Measurements from ENCODE around the gene CD99L2. TPM values are rescaled to one million over a fixed set of nuclear protein-coding genes. Genes with fewer than 3 reads are reported as not detected.

The CD99L2 gene
- total and polyA plus RNA-seq, 5 experiments from 2014 or later: 13.5 to 17.0 (median 14.6) TPM

GRCh38 chrX:150762258-150763165 is 136.0 kb downstream of the CD99L2 start:
- H3K27me3 Mint-ChIP-seq: no peaks in the 10 kb centered on the region
- no peak overlapping the region for H3K4me3 Mint-ChIP-seq
- POLR2A ChIA-PET: no interaction called here
- ATAC-seq (no peak), DNase-seq (no peak)
- no peaks in the 10 kb centered on the region for H3K9me3 Mint-ChIP-seq
- H3K27ac Mint-ChIP-seq: peak overlapping the region in 1 of 10 donors; percentile 49
- peaks cover 0 to 40% (median 0%) of the 10 kb centered on the region in 3 donors for H3K36me3 Mint-ChIP-seq
- no peaks in the 10 kb centered on the region for H3K4me1 Mint-ChIP-seq

- Mint-ChIP-seq H3K4me3 (no peak overlapping the region), H3K27ac (peak overlapping the region in 1 of 10 donors; percentile 49), H3K9me3 (no peaks in the 10 kb centered on the region), H3K36me3 (peaks cover 0 to 43% (median 0%) of the 10 kb centered on the region in 3 donors), H3K27me3 (no peaks in the 10 kb centered on the region), H3K4me1 (no peaks in the 10 kb centered on the region)
- DNase-seq (no peak), ATAC-seq (no peak)
- POLR2A ChIA-PET: no interaction called here
These were observed 136.7 kb downstream of the CD99L2 start for GRCh38 chrX:150761819-150762216.

GRCh38 chrX:150761176-150761818 is 137.2 kb downstream of the CD99L2 start:
- no peak overlapping the region for H3K4me3 Mint-ChIP-seq
- ATAC-seq: no peak
- POLR2A ChIA-PET: interaction anchor here (0.7 kb wide), 1 partner anchor 15 kb away, joined by 3 read pairs; no protein-coding TSS in a partner anchor

GRCh38 chrX:150759568-150760416 is 138.7 kb downstream of the CD99L2 start:
- Mint-ChIP-seq H3K36me3 (peaks cover 0 to 51% (median 2%) of the 10 kb centered on the region in 3 donors), H3K27ac (peak overlapping the region in 2 of 10 donors; percentile 11 to 44), H3K4me3 (no peak overlapping the region), H3K4me1 (peaks cover 0 to 8% (median 0%) of the 10 kb centered on the region in 4 donors), H3K9me3 (no peaks in the 10 kb centered on the region), H3K27me3 (no peaks in the 10 kb centered on the region)
- ATAC-seq (no peak), DNase-seq (no peak)
- POLR2A ChIA-PET: no interaction called here

More at GRCh38 chrX:150761176-150761818, 137.2 kb downstream of the CD99L2 start:
- no peaks in the 10 kb centered on the region for H3K9me3 Mint-ChIP-seq
- no peaks in the 10 kb centered on the region for H3K27me3 Mint-ChIP-seq
- H3K36me3 Mint-ChIP-seq: peaks cover 0 to 43% (median 0%) of the 10 kb centered on the region in 3 donors
- no peaks in the 10 kb centered on the region for H3K4me1 Mint-ChIP-seq
- no peak for DNase-seq
- H3K27ac Mint-ChIP-seq: peak overlapping the region in 2 of 10 donors; percentile 25 to 52

GRCh38 chrX:150757371-150757770 is 141.1 kb downstream of the CD99L2 start:
- Mint-ChIP-seq H3K4me1 (peaks cover 0 to 8% (median 0%) of the 10 kb centered on the region in 4 donors), H3K4me3 (no peak overlapping the region), H3K27ac (peak overlapping the region in 1 of 10 donors; percentile 25), H3K9me3 (no peaks in the 10 kb centered on the region), H3K27me3 (no peaks in the 10 kb centered on the region), H3K36me3 (peaks cover 0 to 53% (median 2%) of the 10 kb centered on the region in 3 donors)
- POLR2A ChIA-PET: no interaction called here
- ATAC-seq (no peak), DNase-seq (no peak)

- Mint-ChIP-seq H3K9me3 (no peaks in the 10 kb centered on the region), H3K4me1 (peaks cover 0 to 8% (median 2%) of the 10 kb centered on the region in 4 donors), H3K27ac (peak overlapping the region in 1 of 10 donors; percentile 4), H3K36me3 (peaks cover 0 to 74% (median 5%) of the 10 kb centered on the region in 3 donors), H3K27me3 (no peaks in the 10 kb centered on the region), H3K4me3 (no peak overlapping the region)
- ATAC-seq (no peak), DNase-seq (no peak)
- POLR2A ChIA-PET: no interaction called here
These were observed 144.5 kb downstream of the CD99L2 start for GRCh38 chrX:150753968-150754367.

- ATAC-seq (no peak), DNase-seq (no peak)
- Mint-ChIP-seq H3K27me3 (no peaks in the 10 kb centered on the region), H3K4me3 (no peak overlapping the region), H3K9me3 (no peaks in the 10 kb centered on the region), H3K36me3 (peaks cover 0 to 72% (median 5%) of the 10 kb centered on the region in 3 donors), H3K4me1 (peaks cover 0 to 8% (median 2%) of the 10 kb centered on the region in 4 donors), H3K27ac (peak overlapping the region in 1 of 10 donors; percentile 31)
- POLR2A ChIA-PET: no interaction called here
These were observed 145.1 kb downstream of the CD99L2 start for GRCh38 chrX:150753357-150753756.

- DNase-seq: no peak
- POLR2A ChIA-PET: no interaction called here
- Mint-ChIP-seq H3K4me1 (peaks cover 0 to 8% (median 2%) of the 10 kb centered on the region in 4 donors), H3K36me3 (peaks cover 0 to 66% (median 5%) of the 10 kb centered on the region in 3 donors), H3K9me3 (no peaks in the 10 kb centered on the region), H3K4me3 (no peak overlapping the region), H3K27me3 (no peaks in the 10 kb centered on the region), H3K27ac (peak overlapping the region in 1 of 10 donors; percentile 66)
- no peak for ATAC-seq
These were observed 146.3 kb downstream of the CD99L2 start for GRCh38 chrX:150752124-150752523.

- Mint-ChIP-seq H3K4me1 (peaks cover 6 to 27% (median 22%) of the 10 kb centered on the region in 4 donors), H3K27me3 (no peaks in the 10 kb centered on the region), H3K36me3 (peaks cover 0 to 92% (median 16%) of the 10 kb centered on the region in 3 donors), H3K4me3 (peak overlapping the region in 8 of 10 donors; percentile 14 to 63 (median 36)), H3K9me3 (no peaks in the 10 kb centered on the region), H3K27ac (peak overlapping the region; percentile 57 to 91 (median 80))
- ATAC-seq: peak in 1 of 2 donors; percentile 37
- POLR2A ChIA-PET: no interaction called here
- no peak for DNase-seq
These were observed 162.0 kb downstream of the CD99L2 start for GRCh38 chrX:150736475-150736874.

GRCh38 chrX:150731795-150732194 is 166.7 kb downstream of the CD99L2 start:
- ATAC-seq (no peak), DNase-seq (no peak)
- H3K4me3 Mint-ChIP-seq: no peak overlapping the region
- H3K36me3 Mint-ChIP-seq: peaks cover 0 to 89% (median 12%) of the 10 kb centered on the region in 3 donors
- peak overlapping the region in 1 of 10 donors; percentile 57 for H3K27ac Mint-ChIP-seq
- H3K27me3 Mint-ChIP-seq: no peaks in the 10 kb centered on the region
- POLR2A ChIA-PET: no interaction called here
- H3K9me3 Mint-ChIP-seq: no peaks in the 10 kb centered on the region
- H3K4me1 Mint-ChIP-seq: peaks cover 6 to 27% (median 20%) of the 10 kb centered on the region in 4 donors

GRCh38 chrX:150730719-150731118 is 167.7 kb downstream of the CD99L2 start:
- Mint-ChIP-seq H3K4me3 (no peak overlapping the region), H3K36me3 (peaks cover 0 to 89% (median 12%) of the 10 kb centered on the region in 3 donors), H3K27ac (no peak overlapping the region), H3K27me3 (no peaks in the 10 kb centered on the region), H3K4me1 (peaks cover 9 to 28% (median 15%) of the 10 kb centered on the region in 4 donors), H3K9me3 (no peaks in the 10 kb centered on the region)
- ATAC-seq: no peak
- POLR2A ChIA-PET: no interaction called here
- DNase-seq: no peak

- no peaks in the 10 kb centered on the region for H3K9me3 Mint-ChIP-seq
- no peak overlapping the region for H3K4me3 Mint-ChIP-seq
- H3K36me3 Mint-ChIP-seq: peaks cover 0 to 82% (median 12%) of the 10 kb centered on the region in 3 donors
- H3K4me1 Mint-ChIP-seq: peaks cover 10 to 24% (median 16%) of the 10 kb centered on the region in 4 donors
- H3K27ac Mint-ChIP-seq: no peak overlapping the region
- ATAC-seq (no peak), DNase-seq (no peak)
- POLR2A ChIA-PET: no interaction called here
- no peaks in the 10 kb centered on the region for H3K27me3 Mint-ChIP-seq
These were observed 168.5 kb downstream of the CD99L2 start for GRCh38 chrX:150729956-150730355.

All from naive thymus-derived CD8-positive, alpha-beta T cell (primary cell).